Endothelial cell of umbilical vein (primary cell): Measurements from ENCODE around the gene CNPY1. TPM values are rescaled to one million over a fixed set of nuclear protein-coding genes. Genes with fewer than 3 reads are reported as not detected.

Experiments
- BruUV-seq: library from RNA; stranded (reverse); fragments of 400-500 nt; replicated peaks from 2 replicates; lab custom pipeline; 2021; lab: Mats Ljungman, UMichigan
- CTCF ChIA-PET: fragments of 300-600, 350-600 bp; sonication (Branson Sonifier 250); formaldehyde crosslinking; loops from one replicate; lab custom pipeline; 2021; ENCODE audit warnings: antibody characterized with exemption, inconsistent platforms; lab: Charles Lee
- POLR2A ChIA-PET: fragments of 300-600, 350-600 bp; sonication (Branson Sonifier 250); formaldehyde crosslinking; loops from one replicate; lab custom pipeline; 2021; ENCODE audit warnings: antibody characterized with exemption, inconsistent platforms; lab: Charles Lee
- DNase-seq: peaks from one replicate; pipeline ENCODE4 v3.0.0-alpha.2; 2011; ENCODE audit warnings: low read depth, low spot score
- FAIRE-seq: peaks from 2 replicates; lab custom pipeline; 2011; peaks lifted over from hg19 to GRCh38; lab: Jason Lieb, UNC
- H2AFZ ChIP-seq: 2 replicates; pipeline ENCODE4 v1.6.0; 2012; ENCODE audit warnings: low read depth, low read length, control low read depth, inconsistent platforms
- H3K27ac ChIP-seq: 2 replicates; pipeline ENCODE4 v1.5.1; 2011; ENCODE audit warnings: low read depth, mild to moderate bottlenecking, control low read depth, low read length, moderate library complexity; ENCODE audit not compliant: insufficient read depth
- H3K27me3 ChIP-seq, 2 experiments: 2 replicates each; pipeline versions ENCODE4 v1.6.0 to v1.6.1; 2011; ENCODE audit warnings: low read length in 2 of 2, mixed read lengths in 1 of 2; ENCODE audit not compliant: control insufficient read depth in 2 of 2, insufficient read depth in 2 of 2
- H3K36me3 ChIP-seq, 2 experiments: 2 replicates in 1 of 2; 3 replicates in 1 of 2; pipeline ENCODE4 v1.5.1; 2011; ENCODE audit warnings: low read length in 2 of 2, mild to moderate bottlenecking in 1 of 2, moderate library complexity in 1 of 2; ENCODE audit not compliant: control insufficient read depth in 2 of 2, insufficient read depth in 2 of 2; ENCODE audit errors: extremely low read depth in 1 of 2
- H3K4me1 ChIP-seq: 3 replicates; pipeline ENCODE4 v1.5.1; 2011; ENCODE audit warnings: mild to moderate bottlenecking, low read length; ENCODE audit not compliant: control insufficient read depth, insufficient read depth; ENCODE audit errors: extremely low read depth
- H3K4me2 ChIP-seq: 2 replicates; pipeline ENCODE4 v1.6.1; 2011; ENCODE audit warnings: low read length, control low read depth, mixed read lengths; ENCODE audit not compliant: insufficient read depth
- H3K4me3 ChIP-seq, 3 experiments: fragments of 200-600 bp in 1 of 3; sonication (generic), shearing (Covaris generic) in 1 of 3; replicated peaks in 1 of 3; 2 replicates each; pipeline ENCODE4 v1.5.1; 2011 to 2016; ENCODE audit warnings: control low read depth in 3 of 3, low read length in 3 of 3, mild to moderate bottlenecking in 2 of 3, inconsistent platforms in 1 of 3, low read depth in 1 of 3, moderate library complexity in 1 of 3; ENCODE audit not compliant: insufficient read depth in 1 of 3
- H3K79me2 ChIP-seq: 2 replicates; pipeline ENCODE4 v1.6.0; 2012; ENCODE audit warnings: low read length, inconsistent platforms; ENCODE audit not compliant: control insufficient read depth, insufficient read depth
- H3K9ac ChIP-seq: replicated peaks from 2 replicates; pipeline ENCODE3; 2011; ENCODE audit warnings: low read length, control low read depth; ENCODE audit not compliant: insufficient read depth; ENCODE audit errors: extremely low read depth
- H3K9me1 ChIP-seq: replicated peaks from 3 replicates; pipeline ENCODE4 v1.6.0; 2011; ENCODE audit warnings: mild to moderate bottlenecking, low read length; ENCODE audit not compliant: control insufficient read depth, insufficient read depth; ENCODE audit errors: extremely low read depth
- H3K9me3 ChIP-seq: replicated peaks from 2 replicates; pipeline ENCODE4 v1.5.1; 2012; ENCODE audit warnings: low read length, inconsistent platforms; ENCODE audit not compliant: control insufficient read depth, insufficient read depth
- H4K20me1 ChIP-seq: replicated peaks from 2 replicates; pipeline ENCODE3; 2011; ENCODE audit warnings: mild to moderate bottlenecking, low read length; ENCODE audit not compliant: control insufficient read depth, insufficient read depth; ENCODE audit errors: extremely low read depth
- CTCF ChIP-seq, 2 donors: IDR thresholded peaks; 1 replicate in 1 of 2; 2 replicates in 1 of 2; pipeline ENCODE4 v1.5.1; 2011; ENCODE audit warnings: low read length in 2 of 2, mild to moderate bottlenecking in 2 of 2, moderate library complexity in 2 of 2, control low read depth in 1 of 2, inconsistent platforms in 1 of 2, low read depth in 1 of 2; ENCODE audit not compliant: insufficient read depth in 1 of 2; ENCODE audit errors: extremely low read depth in 1 of 2
- EZH2 ChIP-seq: IDR thresholded peaks from 2 replicates; pipeline ENCODE4 v1.6.1; 2012; ENCODE audit warnings: borderline replicate concordance, low read depth, mild to moderate bottlenecking, moderate library complexity, low read length, inconsistent platforms; ENCODE audit not compliant: severe bottlenecking
- FOS ChIP-seq: IDR thresholded peaks from 2 replicates; pipeline ENCODE4 v1.6.1; 2011; ENCODE audit warnings: mild to moderate bottlenecking, low read length, moderate library complexity, borderline replicate concordance; ENCODE audit not compliant: insufficient read depth
- GATA2 ChIP-seq: IDR thresholded peaks from 2 replicates; pipeline ENCODE4 v1.7.0; 2011; ENCODE audit warnings: low read depth, mild to moderate bottlenecking, moderate library complexity, mixed read lengths, low read length; ENCODE audit not compliant: insufficient read length, insufficient read depth
- JUN ChIP-seq: IDR thresholded peaks from 2 replicates; pipeline ENCODE4 v1.6.1; 2011; ENCODE audit warnings: borderline replicate concordance, low read depth; ENCODE audit not compliant: insufficient read length, insufficient read depth
- MAX ChIP-seq: IDR thresholded peaks from 2 replicates; pipeline ENCODE4 v1.6.1; 2011; ENCODE audit not compliant: insufficient read depth, insufficient read length
- MYC ChIP-seq: IDR thresholded peaks from one replicate; pipeline ENCODE4 v1.6.1; 2011; ENCODE audit warnings: mild to moderate bottlenecking, low read depth, low read length
- POLR2A ChIP-seq: IDR thresholded peaks from 2 replicates; pipeline ENCODE4 v1.6.1; 2012; ENCODE audit warnings: low read depth, mild to moderate bottlenecking, control low read depth, low read length
- POLR2AphosphoS5 ChIP-seq: IDR thresholded peaks from 2 replicates; pipeline ENCODE4 v1.6.1; 2012; ENCODE audit warnings: low read depth, mild to moderate bottlenecking, control low read depth, low read length, moderate library complexity; ENCODE audit not compliant: insufficient read depth
- dilution Hi-C: fragments of 300-500 bp; cut with MboI; formaldehyde crosslinking; loops from one replicate; pipeline ENCODE4 v1.15.0; 2019; ENCODE audit warnings: low sequenced_read_pairs; ENCODE audit not compliant: extremely low pct_ligation_motif_present
- intact Hi-C: fragments of 100-400 bp; cut with micrococcal nuclease; formaldehyde crosslinking; loops from one replicate; pipeline ENCODE4 v1.10.0; 2022
- polyA plus RNA-seq, 4 experiments: library from polyadenylated mRNA; depleted of rRNA in 3 of 4; stranded (reverse) in 3 of 4; unstranded in 1 of 4; fragments of >200 nt; gene quantifications; 2 replicates each; pipeline versions ENCODE4 v1.2.1 to v1.2.3, GENCODE V29; 2011 to 2012; ENCODE audit warnings: missing spikeins in 1 of 4
- total RNA-seq: library from RNA; stranded (reverse); gene quantifications from 2 replicates; pipeline ENCODE4 v1.2.3, GENCODE V29; 2021

The CNPY1 gene
- total and polyA plus RNA-seq, 2 donors (not counting 3 experiments of a cell fraction or from before 2014, with no cell fraction given) = not detected

GRCh38 chr7:155553871-155554270 is 7.5 kb upstream of the CNPY1 start:
- Histone ChIP-seq H3K36me3 (no peaks in the 10 kb centered on the region), H3K4me3 (no peak overlapping the region), H3K27me3 (no peaks in the 10 kb centered on the region), H3K9me3 (no peaks in the 10 kb centered on the region), H3K27ac (no peak overlapping the region), H3K9me1 (no peaks in the 10 kb centered on the region), H2AFZ (no peak overlapping the region), H3K9ac (no peak overlapping the region), H3K4me1 (no peaks in the 10 kb centered on the region), H3K79me2 (no peaks in the 10 kb centered on the region), H3K4me2 (no peak overlapping the region), H4K20me1 (no peaks in the 10 kb centered on the region)
- intact Hi-C loops (no loop called here), dilution Hi-C loops (no loop called here)
- no peak for TF ChIP-seq CTCF (IDR thresholded peaks at IDR 0.05; ENCODE audit: extremely low read depth in 1 of 2, insufficient read depth in 1 of 2, low read depth in 1 of 2, low read length in 2 of 2)
- TF ChIP-seq MYC = no peak
- TF ChIP-seq FOS = no peak
- TF ChIP-seq GATA2 = no peak
- TF ChIP-seq JUN = no peak
- no peak for TF ChIP-seq POLR2A
- TF ChIP-seq POLR2AphosphoS5 = no peak
- no peak for TF ChIP-seq MAX
- TF ChIP-seq EZH2 = no peak
- ChIA-PET POLR2A (no interaction called here), CTCF (no interaction called here)
- DNase-seq (no peak), FAIRE-seq (no peak)
- no TSS peak for BruUV-seq
